Measurements from ENCODE around the gene COBLL1. TPM values are rescaled to one million over a fixed set of nuclear protein-coding genes. Genes with fewer than 3 reads are reported as not detected.

The COBLL1 gene
- total RNA-seq, 4 donors from 2014 or later = 43.2 to 97.3 (median 68.6) TPM

DNA sequence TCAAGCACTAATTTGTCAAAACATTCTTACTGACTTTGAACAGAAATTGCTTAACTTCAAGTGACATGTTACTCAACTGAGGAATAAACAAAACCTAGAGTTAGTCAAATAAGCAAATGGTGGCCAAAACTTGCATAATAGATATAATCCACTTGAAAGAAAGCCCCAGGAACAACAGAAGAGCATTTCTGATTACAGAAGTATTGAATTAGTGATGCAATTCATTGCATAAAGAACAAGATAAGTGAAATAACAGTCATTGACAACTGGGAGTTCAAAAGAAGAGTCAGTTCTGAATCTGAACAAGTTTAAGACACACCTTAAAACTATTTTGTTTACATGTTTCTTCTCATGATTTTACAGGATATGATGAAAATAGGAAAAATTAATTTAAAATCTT lies 30.8 kb downstream of the COBLL1 start:
- intact Hi-C loops (cut with DNase I; ENCODE audit: low total_unique reads) = no loop called here
- no peak overlapping the region for H3K4me3 ChIP-seq (ENCODE audit: low read depth, poor library complexity, severe bottlenecking)
- DNase-seq (ENCODE audit: low spot score in 2 of 2) = no peak
- TF ChIP-seq, protein P1, sequence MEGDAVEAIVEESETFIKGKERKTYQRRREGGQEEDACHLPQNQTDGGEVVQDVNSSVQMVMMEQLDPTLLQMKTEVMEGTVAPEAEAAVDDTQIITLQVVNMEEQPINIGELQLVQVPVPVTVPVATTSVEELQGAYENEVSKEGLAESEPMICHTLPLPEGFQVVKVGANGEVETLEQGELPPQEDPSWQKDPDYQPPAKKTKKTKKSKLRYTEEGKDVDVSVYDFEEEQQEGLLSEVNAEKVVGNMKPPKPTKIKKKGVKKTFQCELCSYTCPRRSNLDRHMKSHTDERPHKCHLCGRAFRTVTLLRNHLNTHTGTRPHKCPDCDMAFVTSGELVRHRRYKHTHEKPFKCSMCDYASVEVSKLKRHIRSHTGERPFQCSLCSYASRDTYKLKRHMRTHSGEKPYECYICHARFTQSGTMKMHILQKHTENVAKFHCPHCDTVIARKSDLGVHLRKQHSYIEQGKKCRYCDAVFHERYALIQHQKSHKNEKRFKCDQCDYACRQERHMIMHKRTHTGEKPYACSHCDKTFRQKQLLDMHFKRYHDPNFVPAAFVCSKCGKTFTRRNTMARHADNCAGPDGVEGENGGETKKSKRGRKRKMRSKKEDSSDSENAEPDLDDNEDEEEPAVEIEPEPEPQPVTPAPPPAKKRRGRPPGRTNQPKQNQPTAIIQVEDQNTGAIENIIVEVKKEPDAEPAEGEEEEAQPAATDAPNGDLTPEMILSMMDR (IDR thresholded peaks at IDR 0.05) = no peak
- no peak for TF ChIP-seq POLR2A (IDR thresholded peaks at IDR 0.05)

DNA sequence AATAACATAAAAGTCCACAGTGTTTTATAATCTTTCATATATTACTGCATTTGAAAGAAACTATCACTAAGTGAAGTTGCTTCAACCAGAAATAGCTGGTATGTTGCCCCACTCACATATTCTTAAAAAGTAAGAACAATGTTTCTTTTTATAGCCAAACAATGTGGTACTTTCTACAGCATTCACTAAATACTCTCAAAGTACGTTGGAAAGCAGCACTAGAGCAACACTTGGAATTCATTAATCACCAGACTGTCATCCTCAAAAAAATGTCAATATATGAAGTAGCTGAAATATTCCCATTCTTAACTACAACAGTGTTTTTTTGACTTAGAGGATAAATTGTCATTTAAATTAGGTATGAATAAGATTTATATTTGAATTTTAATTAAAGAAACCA lies 32.8 kb downstream of the COBLL1 start:
- intact Hi-C loops (cut with DNase I; ENCODE audit: low total_unique reads) = no loop called here
- 18 to 29% methylated on average over 1 of the region's 1 CpG for WGBS, 2 donors
- TF ChIP-seq POLR2A (IDR thresholded peaks at IDR 0.05) = no peak
- no peak for DNase-seq (ENCODE audit: low spot score in 2 of 2)
- H3K4me3 ChIP-seq (ENCODE audit: low read depth, poor library complexity, severe bottlenecking) = no peak overlapping the region

DNA sequence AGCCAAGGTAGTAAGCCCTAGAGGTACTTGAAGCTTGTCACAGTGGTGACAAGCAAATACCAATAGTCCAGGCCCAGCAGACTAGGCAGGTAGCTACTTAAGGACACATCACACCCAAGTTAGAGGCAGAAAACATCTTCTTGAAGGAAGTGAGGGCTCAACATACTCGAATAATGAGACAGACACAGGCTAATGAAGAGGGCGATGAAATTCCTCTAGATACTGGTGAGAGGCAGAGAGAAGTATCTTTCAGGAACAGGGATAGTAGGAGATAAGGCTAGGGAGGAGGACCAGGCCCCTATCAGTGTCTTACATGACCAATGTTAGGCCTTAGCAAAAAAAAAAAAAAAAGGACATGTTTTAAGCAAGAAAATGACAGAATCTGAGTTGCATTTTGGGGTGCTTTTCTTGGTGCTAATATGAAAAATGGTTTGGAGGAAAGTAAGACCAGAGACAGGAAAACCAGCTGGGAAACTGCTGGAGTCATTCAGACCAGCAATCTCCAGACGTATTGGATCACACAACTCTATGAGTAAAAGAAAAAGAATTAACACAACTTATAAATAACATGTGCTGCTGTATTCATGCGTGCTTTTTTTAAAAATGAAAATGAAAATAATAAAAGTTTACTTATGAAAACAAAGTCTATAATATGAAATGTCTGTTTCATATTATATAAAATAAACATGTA lies 37.7 kb downstream of the COBLL1 start:
- intact Hi-C loops (cut with DNase I; ENCODE audit: low total_unique reads) = no loop called here

DNA sequence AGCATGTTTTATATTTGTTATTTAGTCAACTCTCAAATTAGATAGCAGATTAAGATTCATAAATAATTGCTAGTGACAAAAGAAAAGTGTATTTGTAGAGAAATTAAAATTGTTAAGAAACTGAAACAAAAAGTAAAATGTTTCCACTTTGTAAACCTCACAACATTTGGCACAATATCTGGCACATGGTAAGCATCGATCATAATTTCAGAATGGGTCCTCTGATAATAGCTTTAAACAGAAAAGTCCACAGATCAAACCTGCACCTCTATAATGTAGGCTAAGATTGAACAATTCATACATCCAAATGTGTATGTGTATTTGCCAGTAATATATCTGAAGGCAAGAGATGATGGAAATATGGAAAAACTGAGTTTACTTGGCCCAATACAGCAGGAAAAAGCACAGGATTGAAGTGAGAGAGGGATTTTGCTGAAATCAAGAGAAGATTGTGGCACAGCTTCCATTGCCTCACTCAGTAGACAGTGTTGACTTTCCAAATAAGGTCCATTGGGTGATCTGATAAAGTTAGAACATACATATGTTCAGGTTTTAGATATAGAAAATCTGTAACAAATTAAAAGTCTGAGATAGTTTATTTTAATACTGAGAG lies 39.4 kb downstream of the COBLL1 start:
- TF ChIP-seq POLR2A (IDR thresholded peaks at IDR 0.05) = no peak
- TF ChIP-seq, protein P1 (IDR thresholded peaks at IDR 0.05) = no peak
- 38 to 50% methylated on average over 1 of the region's 1 CpG for WGBS, 2 donors
- intact Hi-C loops (cut with DNase I; ENCODE audit: low total_unique reads) = no loop called here
- no peak overlapping the region for H3K4me3 ChIP-seq (ENCODE audit: low read depth, poor library complexity, severe bottlenecking)
- no peak for DNase-seq (ENCODE audit: low spot score in 2 of 2)

More for the DNA sequence above, 37.7 kb downstream of the COBLL1 start:
- DNase-seq (ENCODE audit: low spot score in 2 of 2) = no peak
- H3K4me3 ChIP-seq (ENCODE audit: low read depth, poor library complexity, severe bottlenecking) = no peak overlapping the region
- TF ChIP-seq, protein P1 (IDR thresholded peaks at IDR 0.05) = no peak
- TF ChIP-seq POLR2A (IDR thresholded peaks at IDR 0.05) = no peak
- WGBS, 2 donors = 65 to 73% methylated on average over 4 of the region's 4 CpGs

DNA sequence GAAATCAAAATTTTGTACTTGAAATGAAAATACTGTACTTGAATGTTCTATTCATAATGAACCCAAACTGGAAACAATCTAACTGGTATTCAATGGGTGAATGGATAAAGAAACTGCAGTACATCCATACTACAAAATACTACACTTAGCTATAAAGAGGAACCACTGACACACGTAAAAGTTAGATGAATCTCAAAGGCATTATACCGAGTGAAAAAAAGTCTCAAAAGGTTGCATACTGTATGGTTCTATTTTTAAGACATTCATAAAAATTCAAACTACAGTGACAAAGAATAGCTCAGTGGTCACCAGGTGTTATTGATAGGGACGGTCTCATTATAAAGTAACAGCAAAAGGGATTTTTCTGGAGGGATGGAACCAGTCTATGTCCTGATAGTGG lies 41.1 kb downstream of the COBLL1 start:
- no peak for TF ChIP-seq POLR2A (IDR thresholded peaks at IDR 0.05)
- TF ChIP-seq, protein P1 (IDR thresholded peaks at IDR 0.05) = no peak
- intact Hi-C loops (cut with DNase I; ENCODE audit: low total_unique reads) = no loop called here
- no peak for DNase-seq (ENCODE audit: low spot score in 2 of 2)
- 95 to 96% methylated on average over 3 of the region's 3 CpGs for WGBS, 2 donors
- no peak overlapping the region for H3K4me3 ChIP-seq (ENCODE audit: low read depth, poor library complexity, severe bottlenecking)

DNA sequence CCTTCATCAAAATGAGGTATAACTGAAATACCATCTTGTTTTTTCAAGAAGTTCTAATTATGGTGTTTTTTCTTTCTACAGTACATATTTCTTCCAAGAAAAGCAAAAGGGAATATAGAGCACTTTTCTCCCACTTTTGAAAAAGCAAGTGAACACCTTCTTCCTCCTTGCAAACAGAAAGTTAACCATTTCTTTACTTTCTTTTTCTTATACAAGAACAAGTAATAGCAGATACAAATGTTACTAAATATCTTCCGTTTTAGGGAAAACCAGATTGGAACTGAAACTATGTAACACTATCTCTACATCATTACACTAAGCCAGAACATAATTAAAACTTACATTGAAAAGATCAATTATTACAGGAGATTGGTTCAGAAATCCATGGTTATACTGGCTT lies 44.0 kb downstream of the COBLL1 start:
- intact Hi-C loops (cut with DNase I; ENCODE audit: low total_unique reads) = no loop called here
- 54 to 56% methylated on average over 1 of the region's 1 CpG for WGBS, 2 donors
- no peak for DNase-seq (ENCODE audit: low spot score in 2 of 2)
- H3K4me3 ChIP-seq (ENCODE audit: low read depth, poor library complexity, severe bottlenecking) = no peak overlapping the region
- TF ChIP-seq POLR2A (IDR thresholded peaks at IDR 0.05) = no peak
- TF ChIP-seq, protein P1 (IDR thresholded peaks at IDR 0.05) = no peak

Measured in lower leg skin (tissue), 4 donors.